Spleen (tissue), 11 donors: Measurements from ENCODE around the gene PRPS1. TPM values are rescaled to one million over a fixed set of nuclear protein-coding genes. Genes with fewer than 3 reads are reported as not detected.

Experiments used
- DNase-seq: peaks from one replicate; pipeline ENCODE4 v3.0.0-alpha.2; 2020
- H3K27ac ChIP-seq, 8 donors: fragments of 200-600 bp; sonication (generic) in 7 of 8; 1 replicate in 4 of 8; 2 replicates in 4 of 8; pipeline versions ENCODE4 v1.5.0 to v1.8.0; 2016 to 2021; ENCODE audit warnings: inconsistent platforms in 4 of 8, mild to moderate bottlenecking in 4 of 8, moderate library complexity in 1 of 8
- H3K27me3 ChIP-seq, 7 donors: fragments of 200-600 bp; sonication (generic) in 6 of 7; replicated peaks in 1 of 7; 1 replicate in 4 of 7; 2 replicates in 3 of 7; pipeline versions ENCODE4 v1.5.0 to v1.8.0; 2016 to 2021; ENCODE audit warnings: inconsistent platforms in 3 of 7, mild to moderate bottlenecking in 1 of 7
- H3K36me3 ChIP-seq, 6 donors: fragments of 200-600 bp; sonication (generic) in 5 of 6; 1 replicate in 4 of 6; 2 replicates in 2 of 6; pipeline versions ENCODE4 v1.5.0 to v1.8.0; 2016 to 2021; ENCODE audit warnings: inconsistent platforms in 2 of 6
- H3K4me1 ChIP-seq, 6 donors: fragments of 200-600 bp; sonication (generic) in 5 of 6; 1 replicate in 3 of 6; 2 replicates in 3 of 6; pipeline versions ENCODE4 v1.5.0 to v1.8.0; 2016 to 2021; ENCODE audit warnings: inconsistent platforms in 3 of 6
- H3K4me3 ChIP-seq, 8 donors: fragments of 200-600 bp; sonication (generic) in 7 of 8; 1 replicate in 4 of 8; 2 replicates in 4 of 8; pipeline versions ENCODE4 v1.5.0 to v1.8.0; 2016 to 2021; ENCODE audit warnings: inconsistent platforms in 4 of 8, mild to moderate bottlenecking in 4 of 8, moderate library complexity in 2 of 8
- H3K9me3 ChIP-seq, 8 donors: fragments of 200-600 bp; sonication (generic) in 7 of 8; 1 replicate in 4 of 8; 2 replicates in 4 of 8; pipeline versions ENCODE4 v1.5.0 to v1.8.0; 2016 to 2021; ENCODE audit warnings: inconsistent platforms in 4 of 8
- CTCF ChIP-seq, 11 experiments: fragments of 200-600 bp in 7 of 11; fragments of 450-650 bp in 4 of 11; sonication (generic) in 4 of 11; IDR thresholded peaks in 8 of 11; conservative IDR thresholded peaks in 3 of 11; 1 replicate in 7 of 11; 2 replicates in 4 of 11; pipeline versions ENCODE4 v1.4.0 to v1.8.0; 2016 to 2021; ENCODE audit warnings: antibody characterized with exemption in 11 of 11, inconsistent platforms in 4 of 11, mild to moderate bottlenecking in 1 of 11
- POLR2A ChIP-seq, 3 donors: fragments of 450-650 bp; IDR thresholded peaks; one replicate each; pipeline ENCODE4 v1.5.1; 2017; ENCODE audit warnings: antibody characterized with exemption in 3 of 3, mild to moderate bottlenecking in 1 of 3
- POLR2AphosphoS5 ChIP-seq, 3 donors: sonication (generic); formaldehyde crosslinking; IDR thresholded peaks; one replicate each; pipeline ENCODE4 v1.5.1; 2017; ENCODE audit warnings: antibody characterized with exemption in 3 of 3
- WGBS, 5 donors: extraction: QIAGEN DNeasy Blood & Tissue Kit in 3 of 5; methylation state at CpG; one replicate each; pipeline versions ENCODE4 v1.1.5 to v1.1.7; 2013 to 2018; 5-methylcytosine and 5-hydroxymethylcytosine counted together
- intact Hi-C: fragments of 100-400 bp; cut with DNase I; formaldehyde crosslinking; loops from one replicate; pipeline ENCODE4 v1.15.0; 2023; ENCODE audit warnings: low total_unique reads
- polyA plus RNA-seq, 3 donors: library from polyadenylated mRNA; stranded (reverse); fragments of 200-250 nt; gene quantifications; one replicate each; pipeline ENCODE4 v1.2.1, GENCODE V29; 2013
- total RNA-seq, 7 donors: library from RNA; depleted of rRNA in 3 of 7; stranded (reverse); fragments of >200 nt in 3 of 7; fragmentation: NEBNext Ultra II Directional in 4 of 7; extraction: Animal tissue kit (Norgen Biotek cat#: 25700) in 4 of 7; gene quantifications; one replicate each; pipeline versions ENCODE4 v1.1.0 to v1.2.1, GENCODE V29; 2016 to 2021
- donor health status: healthy with polysubstance abuse.
- donor health status: DM: no; HTN: no; CAD: no; lungs with moderate emphysema.
- donor health status: DM: no; HTN: no; CAD: no.
- donor health status: Bipolar disorder and iron deficiency.
- donor health status: healthy.
- donor health status: DM: no; HTN: no; CAD: no.
- donor health status: DM: yes; HTN: yes; CAD: no.

Gene PRPS1
- total and polyA plus RNA-seq, 10 donors: 15.0 to 47.6 (median 36.1) TPM

- DNase-seq: peak; percentile 84
- peaks cover 3 to 29% (median 12%) of the 10 kb centered on the region in 6 donors for H3K4me1 ChIP-seq
- 0 to 38% (median 0%) methylated on average over 23 to 29 of the region's 29 CpGs for WGBS, 5 donors
These were observed 591 bp downstream of the PRPS1 start for GRCh38 chrX:107628662-107629539.

DNA sequence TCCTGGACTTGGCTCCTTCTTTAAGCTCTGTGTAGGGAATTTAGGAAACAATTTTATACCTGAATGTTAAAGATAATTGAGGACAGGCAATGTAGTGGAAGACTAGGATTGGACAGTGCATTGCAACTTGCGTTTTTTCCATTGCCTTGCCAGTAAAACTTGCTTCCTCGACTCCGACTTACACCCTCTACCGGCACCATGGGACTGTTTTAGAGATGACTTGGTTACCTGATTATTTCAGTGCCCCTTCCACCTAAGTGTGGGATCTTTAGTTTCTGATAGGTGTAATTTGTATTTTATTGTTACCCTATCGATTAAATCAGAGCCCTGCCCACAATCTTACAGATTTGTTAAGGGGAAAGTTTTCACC is 1.2 kb downstream of the PRPS1 start:
- no peak for DNase-seq
- TF ChIP-seq POLR2A (IDR thresholded peaks at IDR 0.05) (no peak), POLR2AphosphoS5 (IDR thresholded peaks at IDR 0.05) (no peak), CTCF (IDR thresholded peaks at IDR 0.05 in 8 of 11, conservative IDR thresholded peaks at IDR 0.05 in 3 of 11) (no peak)
- intact Hi-C loops: no loop called here
- H3K4me3 ChIP-seq: peak overlapping the region; percentile 52 to 84 (median 59)
- no peaks in the 10 kb centered on the region for H3K27me3 ChIP-seq
- H3K36me3 ChIP-seq: no peaks in the 10 kb centered on the region
- no peaks in the 10 kb centered on the region for H3K9me3 ChIP-seq
- peak overlapping the region in 1 of 8 donors; percentile 88 for H3K27ac ChIP-seq
- peaks cover 3 to 29% (median 12%) of the 10 kb centered on the region in 6 donors for H3K4me1 ChIP-seq
- 0 to 41% (median 14%) methylated on average over 5 of the region's 5 CpGs for WGBS, 5 donors

More at GRCh38 chrX:107628662-107629539, 591 bp downstream of the PRPS1 start:
- Histone ChIP-seq H3K4me3 (peak overlapping the region; percentile 52 to 84 (median 59)), H3K27me3 (no peaks in the 10 kb centered on the region), H3K9me3 (no peaks in the 10 kb centered on the region), H3K36me3 (no peaks in the 10 kb centered on the region), H3K27ac (peak overlapping the region; percentile 57 to 89 (median 83))
- intact Hi-C loops: no loop called here
- TF ChIP-seq CTCF (IDR thresholded peaks at IDR 0.05 in 8 of 11, conservative IDR thresholded peaks at IDR 0.05 in 3 of 11): no peak
- peak in 1 of 3 donors; percentile 5 for TF ChIP-seq POLR2AphosphoS5 (IDR thresholded peaks at IDR 0.05)

- Histone ChIP-seq H3K4me1 (peaks cover 3 to 29% (median 12%) of the 10 kb centered on the region in 6 donors), H3K27ac (no peak overlapping the region), H3K27me3 (no peaks in the 10 kb centered on the region), H3K4me3 (peak overlapping the region in 2 of 8 donors; percentile 66 to 84), H3K36me3 (no peaks in the 10 kb centered on the region), H3K9me3 (no peaks in the 10 kb centered on the region)
- intact Hi-C loops: no loop called here
- DNase-seq: no peak
- WGBS, 5 donors: 49 to 51% (median 50%) methylated on average over 3 of the region's 3 CpGs
- no peak for TF ChIP-seq POLR2AphosphoS5 (IDR thresholded peaks at IDR 0.05)
- no peak for TF ChIP-seq CTCF (IDR thresholded peaks at IDR 0.05 in 8 of 11, conservative IDR thresholded peaks at IDR 0.05 in 3 of 11)
- no peak for TF ChIP-seq POLR2A (IDR thresholded peaks at IDR 0.05)
These were observed 1.9 kb downstream of the PRPS1 start for GRCh38 chrX:107630031-107630689.

DNA sequence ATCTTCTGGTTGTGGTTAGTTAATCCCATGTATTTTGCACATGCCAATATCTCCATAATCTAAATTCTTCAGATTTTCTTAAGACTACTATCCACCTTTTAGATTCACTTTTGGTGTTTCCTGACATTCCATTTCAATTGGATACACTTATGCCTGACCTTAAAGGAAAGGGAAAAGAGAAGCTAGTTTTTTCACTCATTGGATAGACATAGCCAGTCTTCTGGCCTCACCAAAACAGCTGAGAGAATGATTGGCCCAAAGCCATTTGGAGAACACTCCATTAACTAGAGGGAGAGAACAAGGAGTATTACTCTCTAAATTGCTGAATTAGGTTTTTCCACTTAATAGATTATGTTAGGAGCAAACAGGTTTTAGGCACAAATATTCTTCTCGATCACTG is 4.0 kb downstream of the PRPS1 start:
- DNase-seq: no peak
- peaks cover 3 to 27% (median 12%) of the 10 kb centered on the region in 6 donors for H3K4me1 ChIP-seq
- no peaks in the 10 kb centered on the region for H3K9me3 ChIP-seq
- no peak overlapping the region for H3K27ac ChIP-seq
- intact Hi-C loops: no loop called here
- 94 to 100% (median 97%) methylated on average over 1 of the region's 1 CpG for WGBS, 5 donors
- no peak overlapping the region for H3K4me3 ChIP-seq
- no peaks in the 10 kb centered on the region for H3K36me3 ChIP-seq
- H3K27me3 ChIP-seq: no peaks in the 10 kb centered on the region
- TF ChIP-seq POLR2AphosphoS5 (IDR thresholded peaks at IDR 0.05) (no peak), POLR2A (IDR thresholded peaks at IDR 0.05) (no peak), CTCF (IDR thresholded peaks at IDR 0.05 in 8 of 11, conservative IDR thresholded peaks at IDR 0.05 in 3 of 11) (no peak)
